ENCODE results near the gene SPATA32. TPM values are rescaled to one million over a fixed set of nuclear protein-coding genes. Genes with fewer than 3 reads are reported as not detected.
"Not testable (repeated sequence)": the region's sequence is repeated elsewhere in the genome, so short reads cannot be mapped to it uniquely, and the experiment has no call there.

Gene SPATA32
- total RNA-seq, 4 donors from 2014 or later: not detected

DNA sequence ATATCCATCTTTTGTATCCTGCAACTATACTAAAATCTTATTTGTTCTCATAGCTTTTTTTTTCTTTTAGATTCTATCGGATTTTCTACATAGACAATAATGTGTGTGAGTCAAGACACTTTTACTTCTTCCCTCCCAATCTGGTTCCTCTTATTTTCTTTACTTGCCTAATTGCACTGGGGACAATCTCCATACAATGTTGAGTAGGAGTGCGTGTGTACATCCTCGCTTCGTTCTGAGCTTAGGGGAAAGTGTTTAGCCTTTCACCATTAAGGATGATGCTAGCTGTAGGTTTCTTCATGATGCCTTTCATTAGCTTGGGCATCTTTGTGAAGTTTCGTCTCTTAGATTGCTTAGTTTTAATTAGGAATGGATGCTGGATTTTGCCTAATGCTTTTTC, 2.9 kb downstream of the SPATA32 start:
- Histone ChIP-seq H3K4me3 (replicated peaks in 1 of 3) (no peak overlapping the region), H3K4me1 (peaks cover 10 to 15% of the 10 kb centered on the region in 2 donors), H3K36me3 (peaks cover 2 to 3% of the 10 kb centered on the region in 2 donors), H3K27me3 (no peaks in the 10 kb centered on the region), H3K27ac (no peak overlapping the region), H3K9me3 (no peaks in the 10 kb centered on the region)
- intact Hi-C loops (cut with DNase I): no loop called here
- TF ChIP-seq, protein P1, sequence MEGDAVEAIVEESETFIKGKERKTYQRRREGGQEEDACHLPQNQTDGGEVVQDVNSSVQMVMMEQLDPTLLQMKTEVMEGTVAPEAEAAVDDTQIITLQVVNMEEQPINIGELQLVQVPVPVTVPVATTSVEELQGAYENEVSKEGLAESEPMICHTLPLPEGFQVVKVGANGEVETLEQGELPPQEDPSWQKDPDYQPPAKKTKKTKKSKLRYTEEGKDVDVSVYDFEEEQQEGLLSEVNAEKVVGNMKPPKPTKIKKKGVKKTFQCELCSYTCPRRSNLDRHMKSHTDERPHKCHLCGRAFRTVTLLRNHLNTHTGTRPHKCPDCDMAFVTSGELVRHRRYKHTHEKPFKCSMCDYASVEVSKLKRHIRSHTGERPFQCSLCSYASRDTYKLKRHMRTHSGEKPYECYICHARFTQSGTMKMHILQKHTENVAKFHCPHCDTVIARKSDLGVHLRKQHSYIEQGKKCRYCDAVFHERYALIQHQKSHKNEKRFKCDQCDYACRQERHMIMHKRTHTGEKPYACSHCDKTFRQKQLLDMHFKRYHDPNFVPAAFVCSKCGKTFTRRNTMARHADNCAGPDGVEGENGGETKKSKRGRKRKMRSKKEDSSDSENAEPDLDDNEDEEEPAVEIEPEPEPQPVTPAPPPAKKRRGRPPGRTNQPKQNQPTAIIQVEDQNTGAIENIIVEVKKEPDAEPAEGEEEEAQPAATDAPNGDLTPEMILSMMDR (IDR thresholded peaks at IDR 0.05): no peak
- TF ChIP-seq POLR2A (IDR thresholded peaks at IDR 0.05): no peak
- 52 to 72% methylated on average over 5 of the region's 5 CpGs for WGBS, 2 donors
- DNase-seq: no peak

GRCh38 chr17:45257115-45257514, 4.8 kb downstream of the SPATA32 start:
- peaks cover 3 to 6% of the 10 kb centered on the region in 2 donors for H3K4me1 ChIP-seq
- no peak overlapping the region for H3K4me3 ChIP-seq (replicated peaks in 1 of 3)
- TF ChIP-seq, protein P1 (IDR thresholded peaks at IDR 0.05): no peak
- no peak for TF ChIP-seq POLR2A (IDR thresholded peaks at IDR 0.05)
- no peaks in the 10 kb centered on the region for H3K36me3 ChIP-seq
- no peak overlapping the region for H3K27ac ChIP-seq
- intact Hi-C loops (cut with DNase I): no loop called here
- H3K27me3 ChIP-seq: no peaks in the 10 kb centered on the region
- no peaks in the 10 kb centered on the region for H3K9me3 ChIP-seq
- DNase-seq: no peak
- WGBS, 2 donors: 73 to 84% methylated on average over 16 of the region's 16 CpGs

DNA sequence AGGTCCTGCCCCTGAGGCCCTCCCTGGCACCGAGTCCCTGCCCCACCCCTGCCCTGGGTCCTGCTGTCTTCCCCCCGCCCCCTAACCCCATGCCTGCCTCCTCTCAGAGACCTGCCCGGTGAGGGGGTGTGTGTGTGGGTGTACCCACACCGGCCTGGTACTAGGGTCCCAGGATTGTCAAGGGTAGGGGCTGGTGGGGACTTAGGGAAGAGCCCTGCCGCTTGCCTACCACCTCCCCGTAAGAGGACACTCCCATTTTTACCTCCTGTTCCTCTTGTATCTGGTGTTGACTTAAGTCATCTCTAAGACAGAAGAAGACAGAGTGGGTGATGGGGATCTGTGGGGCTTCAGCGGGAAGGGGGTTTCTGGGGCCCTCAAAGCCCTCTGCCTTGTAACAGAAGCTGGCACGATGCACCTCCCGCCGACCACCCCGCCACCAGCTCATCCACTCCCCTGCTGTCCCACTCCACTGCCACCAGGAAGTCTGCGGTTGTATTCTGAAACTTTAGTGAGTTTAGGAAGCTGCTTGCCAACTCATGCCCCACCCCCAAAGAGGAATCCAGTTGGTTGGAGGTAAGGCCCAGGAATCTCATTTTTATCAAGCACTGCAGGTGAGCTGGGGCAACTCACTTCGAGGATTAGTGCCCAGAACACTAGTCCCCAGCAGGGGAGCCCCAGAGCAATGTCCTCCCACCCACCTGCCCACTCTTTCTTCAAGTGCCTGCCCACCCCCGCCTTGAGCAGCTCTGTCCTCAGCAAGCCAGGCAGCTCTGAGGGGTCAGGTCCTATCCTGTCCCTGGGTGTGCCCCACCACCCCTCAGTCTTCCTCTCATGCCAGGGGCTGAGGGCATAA, 5.6 kb downstream of the SPATA32 start:
- intact Hi-C loops (cut with DNase I): no loop called here

DNA sequence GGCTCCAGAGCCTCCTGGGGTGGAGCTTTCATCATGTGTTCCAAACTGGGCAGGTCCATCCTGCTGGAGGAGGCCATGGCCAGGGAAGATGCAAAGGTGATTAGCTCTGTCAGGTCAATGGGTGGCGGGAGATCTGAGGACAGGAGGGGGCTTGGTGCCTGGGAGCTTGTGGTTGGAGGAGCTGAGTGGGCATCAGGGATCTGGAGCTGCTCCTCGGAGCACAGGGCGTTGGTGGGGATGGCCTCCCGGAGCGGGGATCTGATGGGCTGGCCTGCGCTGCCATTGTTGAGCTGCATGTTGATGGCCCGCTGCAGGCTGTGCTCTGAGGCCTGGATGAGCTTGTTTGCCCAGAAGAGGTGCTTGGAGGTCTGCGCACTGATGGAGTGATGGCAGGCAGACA, 6.5 kb downstream of the SPATA32 start:
- H3K4me1 ChIP-seq: no peaks in the 10 kb centered on the region
- intact Hi-C loops (cut with DNase I): no loop called here
- WGBS, 2 donors: 91 to 97% methylated on average over 8 of the region's 8 CpGs
- H3K27ac ChIP-seq: no peak overlapping the region
- TF ChIP-seq POLR2A (IDR thresholded peaks at IDR 0.05): no peak
- TF ChIP-seq, protein P1 (IDR thresholded peaks at IDR 0.05): no peak
- H3K4me3 ChIP-seq (replicated peaks in 1 of 3): no peak overlapping the region
- no peaks in the 10 kb centered on the region for H3K9me3 ChIP-seq
- H3K27me3 ChIP-seq: no peaks in the 10 kb centered on the region
- H3K36me3 ChIP-seq: no peaks in the 10 kb centered on the region
- no peak for DNase-seq

More for the DNA sequence above, 5.6 kb downstream of the SPATA32 start:
- Histone ChIP-seq H3K36me3 (no peaks in the 10 kb centered on the region), H3K9me3 (no peaks in the 10 kb centered on the region), H3K27me3 (no peaks in the 10 kb centered on the region), H3K27ac (no peak overlapping the region), H3K4me3 (replicated peaks in 1 of 3) (no peak overlapping the region), H3K4me1 (peaks cover 2% of the 10 kb centered on the region in 2 donors)
- WGBS, 2 donors: 82 to 84% methylated on average over 9 to 10 of the region's 14 CpGs
- TF ChIP-seq, protein P1 (IDR thresholded peaks at IDR 0.05): no peak
- TF ChIP-seq POLR2A (IDR thresholded peaks at IDR 0.05): no peak
- DNase-seq: no peak

DNA sequence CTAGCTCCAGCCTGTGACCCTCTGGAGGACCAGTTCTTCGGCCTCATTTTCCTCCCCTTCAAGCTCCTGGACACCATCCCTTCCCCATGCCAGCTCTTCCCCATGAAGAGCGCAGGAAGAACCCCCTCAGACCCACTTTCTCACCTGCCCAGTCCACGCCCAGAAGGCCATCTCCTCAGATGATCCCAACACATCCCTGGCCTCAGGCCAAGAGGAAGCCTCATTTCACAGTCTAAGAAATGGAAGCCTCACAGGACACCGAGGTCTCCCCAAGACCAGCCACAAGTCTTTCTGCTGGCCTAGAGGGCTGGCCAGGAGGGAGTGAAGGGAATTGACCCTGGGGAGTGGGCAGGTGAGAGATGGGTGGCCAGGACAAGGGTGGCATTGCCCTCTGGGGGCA, 8.0 kb downstream of the SPATA32 start:
- H3K4me3 ChIP-seq (replicated peaks in 1 of 3): no peak overlapping the region
- DNase-seq: no peak
- intact Hi-C loops (cut with DNase I): no loop called here
- H3K4me1 ChIP-seq: peaks cover 1 to 3% of the 10 kb centered on the region in 2 donors
- no peak for TF ChIP-seq POLR2A (IDR thresholded peaks at IDR 0.05)
- TF ChIP-seq, protein P1 (IDR thresholded peaks at IDR 0.05): no peak
- no peak overlapping the region for H3K27ac ChIP-seq
- no peaks in the 10 kb centered on the region for H3K27me3 ChIP-seq
- no peaks in the 10 kb centered on the region for H3K9me3 ChIP-seq
- WGBS, 2 donors: 90 to 99% methylated on average over 4 of the region's 4 CpGs
- H3K36me3 ChIP-seq: no peaks in the 10 kb centered on the region

DNA sequence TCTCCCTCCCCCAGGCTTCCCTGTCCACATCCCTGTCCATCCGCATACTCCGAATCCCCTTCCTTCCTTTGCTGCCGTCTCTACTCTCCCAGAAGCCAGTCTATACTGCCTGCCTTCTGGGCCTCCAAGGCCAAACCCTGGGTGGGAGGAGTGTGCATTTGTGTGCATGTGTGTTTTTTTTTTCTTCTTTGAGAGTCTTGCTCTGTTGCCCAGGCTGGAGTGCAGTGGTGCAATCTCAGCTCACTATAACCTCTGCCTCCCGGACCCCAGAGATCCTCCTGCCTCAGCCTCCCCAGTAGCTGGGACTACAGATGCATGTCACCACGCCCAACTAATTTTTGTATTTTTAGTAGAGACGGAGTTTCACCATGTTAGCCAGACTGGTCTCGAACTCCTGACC, 8.7 kb downstream of the SPATA32 start:
- intact Hi-C loops (cut with DNase I); H3K4me1 ChIP-seq; H3K27ac ChIP-seq; DNase-seq; H3K4me3 ChIP-seq (replicated peaks in 1 of 3); H3K27me3 ChIP-seq; H3K36me3 ChIP-seq; H3K9me3 ChIP-seq: not testable (repeated sequence)
- WGBS, 2 donors: 87 to 94% methylated on average over 7 of the region's 7 CpGs

Data from thyroid gland (tissue), 4 donors.